Measurements from ENCODE around the gene SGF29.

SGF29 gene

GRCh38 chr16:28542646-28543045 is 11.1 kb upstream of the SGF29 start:
- TF ChIP-seq FOXP2 (optimal IDR thresholded peaks at IDR 0.05; ENCODE audit: borderline replicate concordance, extremely low read depth, extremely low read length, insufficient read depth) (no peak), REST (IDR thresholded peaks at IDR 0.05; ENCODE audit: insufficient read depth in 1 of 2, low read depth in 2 of 2, low read length in 2 of 2) (no peak), TAF1 (IDR thresholded peaks at IDR 0.05; ENCODE audit: borderline replicate concordance, insufficient read depth, low read length) (no peak), POLR2AphosphoS5 (IDR thresholded peaks at IDR 0.05; ENCODE audit: low read depth, low read length) (no peak), SIN3A (IDR thresholded peaks at IDR 0.05; ENCODE audit: borderline replicate concordance, insufficient read depth, low read length) (no peak)

- TF ChIP-seq POLR2AphosphoS5 (IDR thresholded peaks at IDR 0.05; ENCODE audit: low read depth, low read length): no peak
- TF ChIP-seq TAF1 (IDR thresholded peaks at IDR 0.05; ENCODE audit: borderline replicate concordance, insufficient read depth, low read length): no peak
- no peak for TF ChIP-seq SIN3A (IDR thresholded peaks at IDR 0.05; ENCODE audit: borderline replicate concordance, insufficient read depth, low read length)
- TF ChIP-seq FOXP2 (optimal IDR thresholded peaks at IDR 0.05; ENCODE audit: borderline replicate concordance, extremely low read depth, extremely low read length, insufficient read depth): no peak
- no peak for TF ChIP-seq REST (IDR thresholded peaks at IDR 0.05; ENCODE audit: insufficient read depth in 1 of 2, low read depth in 2 of 2, low read length in 2 of 2)
These were observed 10.6 kb upstream of the SGF29 start for GRCh38 chr16:28543072-28543471.

GRCh38 chr16:28544998-28545397 is 8.7 kb upstream of the SGF29 start:
- no peak for TF ChIP-seq REST (IDR thresholded peaks at IDR 0.05; ENCODE audit: insufficient read depth in 1 of 2, low read depth in 2 of 2, low read length in 2 of 2)
- TF ChIP-seq FOXP2 (optimal IDR thresholded peaks at IDR 0.05; ENCODE audit: borderline replicate concordance, extremely low read depth, extremely low read length, insufficient read depth): no peak

- no peak for TF ChIP-seq TAF1 (IDR thresholded peaks at IDR 0.05; ENCODE audit: borderline replicate concordance, insufficient read depth, low read length)
- no peak for TF ChIP-seq POLR2AphosphoS5 (IDR thresholded peaks at IDR 0.05; ENCODE audit: low read depth, low read length)
- TF ChIP-seq REST (IDR thresholded peaks at IDR 0.05; ENCODE audit: insufficient read depth in 1 of 2, low read depth in 2 of 2, low read length in 2 of 2): no peak
- TF ChIP-seq SIN3A (IDR thresholded peaks at IDR 0.05; ENCODE audit: borderline replicate concordance, insufficient read depth, low read length): no peak
- TF ChIP-seq FOXP2 (optimal IDR thresholded peaks at IDR 0.05; ENCODE audit: borderline replicate concordance, extremely low read depth, extremely low read length, insufficient read depth): no peak
These were observed 7.1 kb upstream of the SGF29 start for GRCh38 chr16:28546626-28547025.

GRCh38 chr16:28548306-28548802 is 5.4 kb upstream of the SGF29 start:
- TF ChIP-seq TAF1 (IDR thresholded peaks at IDR 0.05; ENCODE audit: borderline replicate concordance, insufficient read depth, low read length) (no peak), SIN3A (IDR thresholded peaks at IDR 0.05; ENCODE audit: borderline replicate concordance, insufficient read depth, low read length) (no peak), POLR2AphosphoS5 (IDR thresholded peaks at IDR 0.05; ENCODE audit: low read depth, low read length) (no peak), FOXP2 (optimal IDR thresholded peaks at IDR 0.05; ENCODE audit: borderline replicate concordance, extremely low read depth, extremely low read length, insufficient read depth) (no peak), REST (IDR thresholded peaks at IDR 0.05; ENCODE audit: insufficient read depth in 1 of 2, low read depth in 2 of 2, low read length in 2 of 2) (no peak)
